ENCODE measurements around the gene PEMT. TPM values are rescaled to one million over a fixed set of nuclear protein-coding genes. Genes with fewer than 3 reads are reported as not detected.

The PEMT gene
- total RNA-seq, 1 donor from 2014 or later: 87.2 TPM

GRCh38 chr17:17531156-17531555, 60.4 kb downstream of the PEMT start:
- Histone ChIP-seq H3K27me3 (ENCODE audit: control insufficient read depth, insufficient read depth, low read length) (no peaks in the 10 kb centered on the region), H3K36me3 (ENCODE audit: control insufficient read depth, insufficient read depth, low read length) (no peaks in the 10 kb centered on the region), H3K4me3 (ENCODE audit: low read depth, low read length) (no peak overlapping the region)
- TF ChIP-seq CTCF (IDR thresholded peaks at IDR 0.05; ENCODE audit: insufficient read depth, low read length, poor library complexity, severe bottlenecking): no peak
- no peak for DNase-seq (ENCODE audit: low read depth)

GRCh38 chr17:17528696-17529652, 62.5 kb downstream of the PEMT start:
- H3K36me3 ChIP-seq (ENCODE audit: control insufficient read depth, insufficient read depth, low read length): no peaks in the 10 kb centered on the region
- DNase-seq (ENCODE audit: low read depth): no peak
- no peak for TF ChIP-seq CTCF (IDR thresholded peaks at IDR 0.05; ENCODE audit: insufficient read depth, low read length, poor library complexity, severe bottlenecking)
- no peak overlapping the region for H3K4me3 ChIP-seq (ENCODE audit: low read depth, low read length)
- no peaks in the 10 kb centered on the region for H3K27me3 ChIP-seq (ENCODE audit: control insufficient read depth, insufficient read depth, low read length)

GRCh38 chr17:17527956-17528500, 63.5 kb downstream of the PEMT start:
- TF ChIP-seq CTCF (IDR thresholded peaks at IDR 0.05; ENCODE audit: insufficient read depth, low read length, poor library complexity, severe bottlenecking): no peak
- Histone ChIP-seq H3K27me3 (ENCODE audit: control insufficient read depth, insufficient read depth, low read length) (no peaks in the 10 kb centered on the region), H3K4me3 (ENCODE audit: low read depth, low read length) (no peak overlapping the region), H3K36me3 (ENCODE audit: control insufficient read depth, insufficient read depth, low read length) (no peaks in the 10 kb centered on the region)
- no peak for DNase-seq (ENCODE audit: low read depth)

- Histone ChIP-seq H3K27me3 (ENCODE audit: control insufficient read depth, insufficient read depth, low read length) (no peaks in the 10 kb centered on the region), H3K4me3 (ENCODE audit: low read depth, low read length) (no peak overlapping the region), H3K36me3 (ENCODE audit: control insufficient read depth, insufficient read depth, low read length) (no peaks in the 10 kb centered on the region)
- no peak for DNase-seq (ENCODE audit: low read depth)
- TF ChIP-seq CTCF (IDR thresholded peaks at IDR 0.05; ENCODE audit: insufficient read depth, low read length, poor library complexity, severe bottlenecking): no peak
Measured at GRCh38 chr17:17527534-17527933, 64.0 kb downstream of the PEMT start.

GRCh38 chr17:17526369-17526768, 65.1 kb downstream of the PEMT start:
- no peak for DNase-seq (ENCODE audit: low read depth)
- Histone ChIP-seq H3K27me3 (ENCODE audit: control insufficient read depth, insufficient read depth, low read length) (no peaks in the 10 kb centered on the region), H3K36me3 (ENCODE audit: control insufficient read depth, insufficient read depth, low read length) (no peaks in the 10 kb centered on the region), H3K4me3 (ENCODE audit: low read depth, low read length) (no peak overlapping the region)
- no peak for TF ChIP-seq CTCF (IDR thresholded peaks at IDR 0.05; ENCODE audit: insufficient read depth, low read length, poor library complexity, severe bottlenecking)
